Astrocyte (in vitro differentiated cells and primary cell): ENCODE data around the gene SDK1. TPM values are rescaled to one million over a fixed set of nuclear protein-coding genes. Genes with fewer than 3 reads are reported as not detected.
A peak's percentile ranks its signal among the peaks of the same experiment; 100 is the strongest.

ENCODE experiments used
- DNase-seq: peaks from one replicate; pipeline ENCODE4 v3.0.0-alpha.2; 2010; ENCODE audit warnings: low read depth
- FAIRE-seq: peaks from 2 replicates; lab custom pipeline; 2011; peaks lifted over from hg19 to GRCh38; lab: Jason Lieb, UNC
- H2AFZ ChIP-seq: 2 replicates; pipeline ENCODE4 v1.6.0; 2012; ENCODE audit warnings: low read depth, low read length, inconsistent platforms
- H3K27ac ChIP-seq: 2 replicates; pipeline ENCODE4 v1.5.1; 2011; ENCODE audit warnings: low read depth, low read length, inconsistent platforms
- H3K27me3 ChIP-seq: 2 replicates; pipeline ENCODE4 v1.6.0; 2011; ENCODE audit warnings: low read length, inconsistent platforms; ENCODE audit not compliant: insufficient read depth
- H3K36me3 ChIP-seq: 2 replicates; pipeline ENCODE4 v1.5.1; 2011; ENCODE audit warnings: low read length, inconsistent platforms; ENCODE audit not compliant: insufficient read depth
- H3K4me1 ChIP-seq: 2 replicates; pipeline ENCODE4 v1.5.1; 2011; ENCODE audit warnings: low read length, inconsistent platforms; ENCODE audit not compliant: insufficient read depth
- H3K4me2 ChIP-seq: 2 replicates; pipeline ENCODE4 v1.6.0; 2012; ENCODE audit warnings: low read length, inconsistent platforms
- H3K4me3 ChIP-seq: 2 replicates; pipeline ENCODE4 v1.5.1; 2011; ENCODE audit warnings: low read depth, mild to moderate bottlenecking, low read length, inconsistent platforms; ENCODE audit not compliant: insufficient read depth
- H3K79me2 ChIP-seq: 2 replicates; pipeline ENCODE4 v1.6.0; 2012; ENCODE audit warnings: mild to moderate bottlenecking, low read length, inconsistent platforms; ENCODE audit not compliant: insufficient read depth
- H3K9ac ChIP-seq: 2 replicates; pipeline ENCODE4 v1.6.0; 2012; ENCODE audit warnings: mild to moderate bottlenecking, low read length, inconsistent platforms
- H3K9me3 ChIP-seq: 2 replicates; pipeline ENCODE4 v1.5.1; 2012; ENCODE audit warnings: low read depth, mild to moderate bottlenecking, low read length, inconsistent platforms; ENCODE audit not compliant: insufficient read depth
- H4K20me1 ChIP-seq: 2 replicates; pipeline ENCODE4 v1.6.0; 2012; ENCODE audit warnings: low read length, inconsistent platforms; ENCODE audit not compliant: insufficient read depth
- H3K27ac Mint-ChIP-seq: one replicate; pipeline ENCODE4 v1.8.0; 2021; ENCODE audit warnings: mild to moderate bottlenecking, mixed read lengths; ENCODE audit not compliant: unreplicated experiment
- H3K27me3 Mint-ChIP-seq: one replicate; pipeline ENCODE4 v1.8.0; 2021; ENCODE audit warnings: low read depth, mixed read lengths; ENCODE audit not compliant: unreplicated experiment
- H3K36me3 Mint-ChIP-seq: one replicate; pipeline ENCODE4 v1.8.0; 2021; ENCODE audit warnings: low read depth, mixed read lengths; ENCODE audit not compliant: unreplicated experiment
- H3K4me1 Mint-ChIP-seq: one replicate; pipeline ENCODE4 v1.8.0; 2021; ENCODE audit warnings: low read depth, mixed read lengths; ENCODE audit not compliant: unreplicated experiment
- H3K4me3 Mint-ChIP-seq: one replicate; pipeline ENCODE4 v1.8.0; 2021; ENCODE audit warnings: mild to moderate bottlenecking, moderate library complexity, mixed read lengths; ENCODE audit not compliant: unreplicated experiment
- H3K9me3 Mint-ChIP-seq: one replicate; pipeline ENCODE4 v1.8.0; 2021; ENCODE audit warnings: mild to moderate bottlenecking, mixed read lengths; ENCODE audit not compliant: unreplicated experiment
- CTCF ChIP-seq: IDR thresholded peaks from 2 replicates; pipeline ENCODE4 v1.5.1; 2011; ENCODE audit warnings: low read depth, mild to moderate bottlenecking, inconsistent platforms, low read length, moderate library complexity; ENCODE audit not compliant: insufficient read depth
- EZH2 ChIP-seq: IDR thresholded peaks from 2 replicates; pipeline ENCODE4 v1.6.1; 2012; ENCODE audit warnings: mild to moderate bottlenecking, low read length, inconsistent platforms; ENCODE audit not compliant: insufficient read depth
- total RNA-seq: library from RNA; stranded (reverse); gene quantifications from 2 replicates; pipeline ENCODE4 v1.2.1, GENCODE V29; 2021

SDK1 gene
- total RNA-seq, 1 donor from 2014 or later = 4.2 TPM

DNA sequence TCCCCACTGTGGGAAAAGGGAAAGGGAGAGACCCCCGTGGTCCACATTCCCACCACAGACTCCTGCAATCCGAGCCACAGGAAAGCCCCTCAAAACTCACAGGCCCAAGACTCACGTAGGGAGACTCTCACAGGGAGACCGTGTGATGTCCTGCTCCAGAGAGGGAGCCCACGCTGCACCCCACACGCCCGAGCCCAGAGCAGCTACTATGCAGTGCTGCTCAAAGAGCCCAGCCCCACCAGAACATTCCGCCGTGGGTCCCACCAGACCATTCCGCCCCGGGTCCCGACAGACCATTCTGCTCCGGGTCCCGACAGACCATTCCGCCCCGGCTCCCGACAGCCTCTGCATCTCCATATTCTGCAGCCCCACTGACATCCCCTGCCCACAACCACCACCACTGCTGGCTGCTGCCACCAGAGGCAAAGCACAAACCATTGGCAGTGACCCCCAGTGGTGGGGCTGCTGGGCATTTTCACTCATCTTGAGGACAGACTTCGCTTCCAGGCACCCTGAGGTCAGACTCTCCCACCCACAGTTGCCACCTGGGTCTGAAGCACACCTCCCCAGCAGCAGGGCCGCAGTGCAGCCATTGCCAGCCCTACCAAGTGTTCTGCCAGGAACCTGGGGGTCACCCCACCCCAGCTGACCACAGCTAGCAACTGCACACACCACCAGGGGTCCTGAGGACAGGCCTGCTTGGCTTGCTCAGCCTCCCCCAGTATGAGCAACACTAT, 755.7 kb downstream of the SDK1 start:
- Histone ChIP-seq H3K4me3 (no peak overlapping the region), H3K27me3 (no peaks in the 10 kb centered on the region), H4K20me1 (no peaks in the 10 kb centered on the region), H3K79me2 (no peaks in the 10 kb centered on the region), H3K4me1 (no peaks in the 10 kb centered on the region), H3K4me2 (no peak overlapping the region), H3K36me3 (no peaks in the 10 kb centered on the region), H3K9ac (no peak overlapping the region), H3K9me3 (no peaks in the 10 kb centered on the region), H2AFZ (no peak overlapping the region), H3K27ac (no peak overlapping the region)
- TF ChIP-seq CTCF = no peak
- TF ChIP-seq EZH2 = no peak
- FAIRE-seq (no peak), DNase-seq (no peak)
- peaks cover 4% of the 10 kb centered on the region for H3K9me3 Mint-ChIP-seq
- peaks cover 4% of the 10 kb centered on the region for H3K36me3 Mint-ChIP-seq
- H3K4me1 Mint-ChIP-seq = peaks cover 3% of the 10 kb centered on the region
- no peaks in the 10 kb centered on the region for H3K27me3 Mint-ChIP-seq
- H3K4me3 Mint-ChIP-seq = no peak overlapping the region
- H3K27ac Mint-ChIP-seq = no peak overlapping the region

DNA sequence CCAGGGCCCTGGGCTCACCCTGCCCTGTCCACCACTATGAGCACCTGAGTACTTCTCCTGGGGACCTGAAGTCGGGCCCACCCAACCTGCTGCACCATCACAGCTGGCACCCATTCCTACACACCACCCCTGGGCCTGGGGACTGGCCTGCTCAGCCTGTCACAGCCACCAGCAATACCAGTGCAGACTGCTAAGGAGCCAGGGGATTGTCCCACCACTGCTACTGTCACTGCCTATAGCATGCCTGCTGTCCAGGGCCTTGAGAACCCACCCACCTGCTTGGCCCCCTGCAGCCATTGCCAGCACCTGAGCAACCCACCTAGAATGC, 756.2 kb downstream of the SDK1 start:
- no peak for DNase-seq
- no peaks in the 10 kb centered on the region for H3K9me3 ChIP-seq
- no peaks in the 10 kb centered on the region for H3K79me2 ChIP-seq
- H4K20me1 ChIP-seq = no peaks in the 10 kb centered on the region
- Mint-ChIP-seq H3K9me3 (peaks cover 4% of the 10 kb centered on the region), H3K36me3 (peaks cover 4% of the 10 kb centered on the region), H3K27me3 (no peaks in the 10 kb centered on the region), H3K4me3 (no peak overlapping the region), H3K27ac (no peak overlapping the region), H3K4me1 (peaks cover 3% of the 10 kb centered on the region)
- H3K36me3 ChIP-seq = no peaks in the 10 kb centered on the region
- TF ChIP-seq EZH2 (no peak), CTCF (no peak)
- H3K4me2 ChIP-seq = no peak overlapping the region
- no peak overlapping the region for H3K27ac ChIP-seq
- no peak overlapping the region for H2AFZ ChIP-seq
- no peaks in the 10 kb centered on the region for H3K4me1 ChIP-seq
- H3K9ac ChIP-seq = no peak overlapping the region
- H3K27me3 ChIP-seq = no peaks in the 10 kb centered on the region
- no peak for FAIRE-seq
- H3K4me3 ChIP-seq = no peak overlapping the region

GRCh38 chr7:4058158-4058557, 757.1 kb downstream of the SDK1 start:
- DNase-seq (peak; percentile 18), FAIRE-seq (no peak)
- H4K20me1 ChIP-seq = no peaks in the 10 kb centered on the region
- H3K9me3 ChIP-seq = no peaks in the 10 kb centered on the region
- peaks cover 4% of the 10 kb centered on the region for H3K9me3 Mint-ChIP-seq
- no peak overlapping the region for H3K4me3 ChIP-seq
- no peak overlapping the region for H2AFZ ChIP-seq
- H3K9ac ChIP-seq = no peak overlapping the region
- no peaks in the 10 kb centered on the region for H3K27me3 Mint-ChIP-seq
- no peaks in the 10 kb centered on the region for H3K36me3 ChIP-seq
- H3K4me1 ChIP-seq = no peaks in the 10 kb centered on the region
- H3K4me1 Mint-ChIP-seq = peaks cover 3% of the 10 kb centered on the region
- H3K27ac ChIP-seq = no peak overlapping the region
- H3K27ac Mint-ChIP-seq = no peak overlapping the region
- H3K79me2 ChIP-seq = no peaks in the 10 kb centered on the region
- TF ChIP-seq CTCF = no peak
- no peak for TF ChIP-seq EZH2
- H3K4me3 Mint-ChIP-seq = no peak overlapping the region
- no peaks in the 10 kb centered on the region for H3K27me3 ChIP-seq
- H3K4me2 ChIP-seq = no peak overlapping the region
- H3K36me3 Mint-ChIP-seq = peaks cover 4% of the 10 kb centered on the region
